Measurements from ENCODE around the gene STPG4.

DNA sequence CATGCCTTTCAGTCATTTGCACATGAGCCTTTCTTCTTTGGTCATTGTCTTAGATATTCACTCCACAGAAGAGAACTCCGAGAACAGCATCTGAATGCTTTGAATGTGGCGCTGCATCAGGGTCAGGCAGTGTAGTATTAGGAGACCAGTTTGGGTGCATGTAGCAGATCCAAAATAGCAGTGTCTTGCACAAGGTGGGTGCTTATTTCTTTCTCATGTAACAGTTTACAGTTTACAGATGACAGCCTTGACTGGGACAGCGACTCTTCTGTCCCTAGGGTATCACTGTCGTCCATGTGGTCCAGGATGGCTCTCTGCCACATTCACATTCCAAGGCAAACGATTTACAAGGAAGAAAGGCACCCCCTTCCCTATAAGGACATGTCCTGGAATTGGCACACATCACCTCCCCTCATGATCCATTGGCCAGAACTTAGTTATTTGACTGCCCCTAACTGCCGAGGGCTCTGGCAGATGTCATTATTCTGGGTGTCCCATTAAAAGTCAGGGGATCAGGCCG, 101.0 kb downstream of the STPG4 start:
- TF ChIP-seq, protein P1, sequence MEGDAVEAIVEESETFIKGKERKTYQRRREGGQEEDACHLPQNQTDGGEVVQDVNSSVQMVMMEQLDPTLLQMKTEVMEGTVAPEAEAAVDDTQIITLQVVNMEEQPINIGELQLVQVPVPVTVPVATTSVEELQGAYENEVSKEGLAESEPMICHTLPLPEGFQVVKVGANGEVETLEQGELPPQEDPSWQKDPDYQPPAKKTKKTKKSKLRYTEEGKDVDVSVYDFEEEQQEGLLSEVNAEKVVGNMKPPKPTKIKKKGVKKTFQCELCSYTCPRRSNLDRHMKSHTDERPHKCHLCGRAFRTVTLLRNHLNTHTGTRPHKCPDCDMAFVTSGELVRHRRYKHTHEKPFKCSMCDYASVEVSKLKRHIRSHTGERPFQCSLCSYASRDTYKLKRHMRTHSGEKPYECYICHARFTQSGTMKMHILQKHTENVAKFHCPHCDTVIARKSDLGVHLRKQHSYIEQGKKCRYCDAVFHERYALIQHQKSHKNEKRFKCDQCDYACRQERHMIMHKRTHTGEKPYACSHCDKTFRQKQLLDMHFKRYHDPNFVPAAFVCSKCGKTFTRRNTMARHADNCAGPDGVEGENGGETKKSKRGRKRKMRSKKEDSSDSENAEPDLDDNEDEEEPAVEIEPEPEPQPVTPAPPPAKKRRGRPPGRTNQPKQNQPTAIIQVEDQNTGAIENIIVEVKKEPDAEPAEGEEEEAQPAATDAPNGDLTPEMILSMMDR (conservative IDR thresholded peaks at IDR 0.05): no peak
- no peak for TF ChIP-seq EZH2 (IDR thresholded peaks at IDR 0.05; ENCODE audit: low read depth)
